Globus pallidus (tissue), 1 donor: ENCODE results near the gene RNF32.

ENCODE experiments used
- DNase-seq: peaks from one replicate; pipeline ENCODE4 v3.0.0-alpha.2; 2015; ENCODE audit warnings: low spot score

The RNF32 gene

GRCh38 chr7:156640257-156640948 is at the start of gene RNF32:
RNF32 (plus strand) TSS chr7:156640774; CDS start chr7:156643878, 3,104 bp downstream.
- DNase-seq: peak; percentile 87

- DNase-seq: no peak
Measured at GRCh38 chr7:156592155-156592884, 48.3 kb upstream of the RNF32 start.

GRCh38 chr7:156594283-156595080 is 46.1 kb upstream of the RNF32 start:
- no peak for DNase-seq

GRCh38 chr7:156600496-156600895 is 40.1 kb upstream of the RNF32 start:
- no peak for DNase-seq

GRCh38 chr7:156602283-156602682 is 38.3 kb upstream of the RNF32 start:
- DNase-seq: no peak

GRCh38 chr7:156603011-156603410 is 37.6 kb upstream of the RNF32 start:
- DNase-seq: no peak

GRCh38 chr7:156603629-156604028 is 36.9 kb upstream of the RNF32 start:
- DNase-seq: no peak

- DNase-seq: no peak
Measured at GRCh38 chr7:156604311-156604710, 36.3 kb upstream of the RNF32 start.

GRCh38 chr7:156604836-156605695 is 35.5 kb upstream of the RNF32 start:
- no peak for DNase-seq

GRCh38 chr7:156606135-156606534 is 34.4 kb upstream of the RNF32 start:
- no peak for DNase-seq

GRCh38 chr7:156606691-156607331 is 33.8 kb upstream of the RNF32 start:
- no peak for DNase-seq

GRCh38 chr7:156607332-156608172 is 33.0 kb upstream of the RNF32 start:
- DNase-seq: no peak

GRCh38 chr7:156608173-156608478 is 32.4 kb upstream of the RNF32 start:
- no peak for DNase-seq

- no peak for DNase-seq
Measured at GRCh38 chr7:156609010-156609877, 31.3 kb upstream of the RNF32 start.

GRCh38 chr7:156610130-156610529 is 30.4 kb upstream of the RNF32 start:
- no peak for DNase-seq

GRCh38 chr7:156610601-156611000 is 30.0 kb upstream of the RNF32 start:
- DNase-seq: no peak

GRCh38 chr7:156611014-156612010 is 29.3 kb upstream of the RNF32 start:
- DNase-seq: no peak

GRCh38 chr7:156612930-156613329 is 27.6 kb upstream of the RNF32 start:
- DNase-seq: no peak
